GM18909 (cell line): Measurements from ENCODE around the gene GNA15.
"Not testable (repeated sequence)": the region's sequence is repeated elsewhere in the genome, so short reads cannot be mapped to it uniquely, and the experiment has no call there.

Experiments used
- ATAC-seq: cut with Tn5 transposase; IDR thresholded peaks from one replicate; pipeline ENCODE4 v1.9.1; 2021; ENCODE audit warnings: mild to moderate bottlenecking; ENCODE audit not compliant: unreplicated experiment, poor library complexity

Gene GNA15

DNA sequence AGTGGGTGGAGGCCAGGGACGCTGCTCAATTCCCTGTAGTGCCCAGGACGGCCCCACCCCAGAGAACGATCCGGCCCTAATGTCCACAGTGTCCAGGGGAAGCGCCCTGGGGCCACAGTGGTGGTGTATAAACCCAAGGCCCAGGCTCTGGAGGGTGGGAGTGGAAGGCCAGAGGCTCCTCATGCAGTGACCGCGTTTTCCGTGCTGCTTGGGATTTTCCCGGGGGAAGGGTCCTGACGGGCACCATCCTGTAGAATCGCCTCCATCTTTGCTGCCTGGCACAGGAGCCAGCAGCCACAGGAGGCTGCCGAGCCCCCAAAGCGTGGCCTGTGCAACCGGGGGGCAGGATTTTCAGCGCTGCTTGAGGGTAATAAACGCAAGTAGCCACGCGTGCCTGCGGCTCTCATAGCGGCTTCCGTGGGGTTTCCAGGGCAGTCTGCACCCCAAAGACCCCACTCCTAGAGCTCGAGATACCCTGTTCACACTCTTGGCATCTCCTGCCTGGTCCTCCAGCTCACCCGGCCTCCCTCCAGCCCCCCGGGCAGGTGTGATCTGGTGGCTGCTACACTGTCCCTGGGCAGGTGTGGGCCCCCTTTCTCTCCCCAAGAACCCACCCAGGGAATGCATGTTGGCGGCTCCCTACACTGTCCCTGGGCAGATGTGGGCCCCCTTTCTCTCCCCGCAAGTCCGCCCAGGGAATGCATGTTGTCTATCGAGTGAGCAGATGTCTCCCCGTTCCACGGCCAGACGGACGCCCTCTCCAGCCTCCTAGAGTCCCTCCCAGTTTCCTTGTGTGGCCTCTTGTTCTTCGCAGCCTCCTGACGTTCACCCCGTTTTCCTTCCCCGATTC is 52.1 kb downstream of the GNA15 start:
- ATAC-seq, result no peak

GRCh38 chr19:3188627-3189596 is 53.1 kb downstream of the GNA15 start:
- ATAC-seq, result no peak

DNA sequence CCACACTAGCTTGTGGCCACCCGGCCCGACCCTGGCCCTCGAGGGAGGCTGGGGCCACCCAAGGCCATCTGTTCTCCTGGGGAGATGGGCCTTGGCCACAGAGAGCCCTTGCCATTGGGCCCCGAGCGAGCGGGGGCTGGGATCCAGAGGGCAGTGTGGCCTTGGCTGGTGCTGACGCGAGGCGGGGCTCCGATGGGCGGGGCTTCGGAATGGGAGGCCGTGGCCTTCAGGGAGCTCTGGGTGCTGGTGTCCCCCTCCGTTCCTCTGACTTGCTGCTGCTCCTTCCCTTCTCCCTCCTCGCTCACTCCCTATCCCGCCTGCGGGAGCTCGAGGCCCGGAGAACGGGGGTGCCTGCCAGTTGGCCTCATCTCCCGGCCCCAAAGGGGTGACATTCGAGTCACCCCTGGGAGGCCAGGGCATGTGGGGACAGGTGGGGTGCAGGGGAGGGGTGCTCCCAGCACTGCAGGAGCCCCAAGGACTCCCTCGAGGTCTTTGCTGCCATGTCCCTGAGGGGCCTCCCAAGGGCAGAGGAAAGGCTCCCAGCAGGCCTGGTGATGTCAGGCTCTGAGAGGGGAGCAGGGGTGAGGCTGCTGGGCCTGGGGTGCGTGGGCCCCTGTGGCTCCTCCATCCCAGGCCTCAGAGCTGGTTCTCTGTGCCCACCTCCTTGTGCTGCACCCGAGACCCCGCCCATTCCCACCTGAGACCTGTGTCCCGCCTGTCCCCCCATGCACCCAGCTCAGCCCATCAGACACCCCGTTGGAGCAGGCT is 54.1 kb downstream of the GNA15 start:
- ATAC-seq, result no peak

GRCh38 chr19:3190470-3190770 is 54.6 kb downstream of the GNA15 start:
- no peak for ATAC-seq

- ATAC-seq, result no peak
These were observed 55.3 kb downstream of the GNA15 start for GRCh38 chr19:3190921-3191805.

- ATAC-seq, result not testable (repeated sequence)
These were observed 55.9 kb downstream of the GNA15 start for GRCh38 chr19:3191806-3192104.

GRCh38 chr19:3192228-3192635 is 56.4 kb downstream of the GNA15 start:
- ATAC-seq, result no peak

DNA sequence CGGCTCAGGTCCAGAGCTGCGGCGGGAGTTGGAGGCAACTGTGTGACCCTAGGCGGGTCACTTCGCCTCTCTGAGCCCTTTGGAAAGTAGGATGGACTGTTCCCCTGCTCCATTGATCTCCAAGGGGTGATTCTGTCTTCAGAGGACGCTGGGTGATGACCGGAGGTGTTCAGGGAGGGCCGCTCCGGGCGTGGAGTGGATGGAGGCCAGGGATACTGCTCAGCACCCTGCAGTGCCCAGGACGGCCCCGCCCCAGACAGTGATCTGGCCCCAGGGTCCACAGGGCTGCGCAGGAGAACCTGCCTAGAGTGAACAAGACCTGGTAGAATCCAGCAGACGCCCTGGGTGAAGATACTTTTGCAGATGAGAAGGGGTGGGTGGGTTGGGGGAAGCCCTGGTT is 56.9 kb downstream of the GNA15 start:
- ATAC-seq, result no peak

- no peak for ATAC-seq
These were observed 57.6 kb downstream of the GNA15 start for GRCh38 chr19:3193256-3194105.

DNA sequence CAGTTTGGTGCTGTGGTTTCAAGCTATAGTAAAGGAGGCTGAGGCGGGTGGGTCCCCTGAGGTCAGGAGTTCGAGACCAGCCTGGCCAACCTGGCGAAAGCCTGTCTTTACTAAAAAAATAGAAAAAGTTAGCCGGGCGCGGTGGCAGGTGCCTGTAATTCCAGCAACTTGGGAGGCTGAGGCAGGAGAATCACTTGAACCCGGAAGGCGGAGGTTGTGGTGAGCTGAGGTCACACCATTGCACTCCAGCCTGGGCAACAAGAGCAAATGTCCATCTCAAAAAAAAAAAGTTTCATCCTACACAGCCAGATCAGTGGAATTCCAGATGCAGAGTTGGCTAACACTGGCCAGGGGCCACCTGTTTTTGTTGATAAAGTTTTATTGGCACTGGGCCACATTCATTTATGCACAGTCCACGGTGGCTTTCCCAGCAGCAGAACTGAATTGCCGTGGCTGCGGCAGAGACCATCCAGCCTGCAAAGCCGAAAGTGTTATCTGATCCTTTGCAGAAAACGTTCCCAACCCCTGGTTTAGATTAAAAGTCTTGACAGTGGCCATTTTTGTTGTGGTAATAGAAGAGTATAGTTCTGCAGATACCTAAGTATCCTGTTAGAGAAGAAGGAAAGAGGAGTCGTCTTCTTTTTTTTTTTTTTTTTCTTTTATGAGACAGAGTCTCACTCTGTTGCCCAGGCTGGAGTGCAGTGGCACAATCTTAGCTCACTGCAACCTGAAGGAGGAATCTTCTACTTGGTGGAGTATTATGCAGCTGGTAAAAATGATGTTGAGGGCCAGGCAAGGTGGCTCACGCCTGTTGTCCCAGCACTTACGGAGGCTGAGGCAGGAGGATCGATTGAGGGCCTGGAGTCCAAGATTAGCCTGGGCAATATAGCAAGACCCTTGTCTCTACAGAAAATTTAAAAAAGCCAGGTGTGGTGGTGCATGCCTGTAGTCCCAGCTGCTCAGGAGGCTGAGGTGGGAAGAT is 58.6 kb downstream of the GNA15 start:
- no peak for ATAC-seq

DNA sequence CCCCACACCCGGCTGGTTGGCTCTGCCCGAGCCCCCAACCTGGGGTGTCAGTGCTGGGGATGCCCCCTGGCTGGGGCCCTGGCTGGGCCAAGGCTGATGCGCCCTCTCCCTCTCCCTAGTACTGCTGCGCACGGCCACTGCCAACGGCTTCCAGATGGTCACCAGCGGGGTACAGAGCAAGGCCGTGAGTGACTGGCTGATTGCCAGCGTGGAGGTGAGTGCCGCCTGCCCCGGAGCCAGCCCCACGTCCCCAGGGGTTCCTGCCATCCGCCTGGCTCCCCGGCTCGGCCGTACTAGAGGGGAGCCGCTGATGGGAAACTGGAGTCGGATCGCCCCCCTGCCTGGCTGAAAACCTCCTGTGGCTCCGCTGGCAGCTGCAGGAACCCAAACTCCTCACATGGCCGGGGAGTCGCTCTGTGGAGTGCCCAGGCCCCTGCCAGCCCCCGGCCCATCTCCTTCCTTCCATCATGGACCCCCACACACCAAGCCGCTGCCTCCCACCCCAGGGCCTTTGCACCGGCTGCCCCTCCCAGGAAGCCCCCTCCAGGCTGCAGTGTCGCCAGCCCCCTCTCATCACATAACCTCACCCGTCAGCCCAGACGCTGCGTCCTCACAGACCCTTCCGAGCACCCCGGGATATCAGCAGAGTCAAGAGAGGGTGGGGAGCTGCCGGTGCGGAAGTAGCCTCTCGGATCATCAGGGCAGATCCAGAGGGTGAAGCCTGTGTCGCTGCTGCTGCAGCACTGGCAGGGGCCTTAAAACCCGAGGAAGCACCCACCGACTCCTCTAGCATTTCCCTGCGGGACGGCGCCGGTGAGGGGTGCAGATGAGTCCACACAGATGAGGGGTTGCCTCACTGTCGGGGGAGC is 60.5 kb downstream of the GNA15 start:
- ATAC-seq, result no peak

GRCh38 chr19:3196933-3197205 is 61.0 kb downstream of the GNA15 start:
- ATAC-seq, result no peak

DNA sequence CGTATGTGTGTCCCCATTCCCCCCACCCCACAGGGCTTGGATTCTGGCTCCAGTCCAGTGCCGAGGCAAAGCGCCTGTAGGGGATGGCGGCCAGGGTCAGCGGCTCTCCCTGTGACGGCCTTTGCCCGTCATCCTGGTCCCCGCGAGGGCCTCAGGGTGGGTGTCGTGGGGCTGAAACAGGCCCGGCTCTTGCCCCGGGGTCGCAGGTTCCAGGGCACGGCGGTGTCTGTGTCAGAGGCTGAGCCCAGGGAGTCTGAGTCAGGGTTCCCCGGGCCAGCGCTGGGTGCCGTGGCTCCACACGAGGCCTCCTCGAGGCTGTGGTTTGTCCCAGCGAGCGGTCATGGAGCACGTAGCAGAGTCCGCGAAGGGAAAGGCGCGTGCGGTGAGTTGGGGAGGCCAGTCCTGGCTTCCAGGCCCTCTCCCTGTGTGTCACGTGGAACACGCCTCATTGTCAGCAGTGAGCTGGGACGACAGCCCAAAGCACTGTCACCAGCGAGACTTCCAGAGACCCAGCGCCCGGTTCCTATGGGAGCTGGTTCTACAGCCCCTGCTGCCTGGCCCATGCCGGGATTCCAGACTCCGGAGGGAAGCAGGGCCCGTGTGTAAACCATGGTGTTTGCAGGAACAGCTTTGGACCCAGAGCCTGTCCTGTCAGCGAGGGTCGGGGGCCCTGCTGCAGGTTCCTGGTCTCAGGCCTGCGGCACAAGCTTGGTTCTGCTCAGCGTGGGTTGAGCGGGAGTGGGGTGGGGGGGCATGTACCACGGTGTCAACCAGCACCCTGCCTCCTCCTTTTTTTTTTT is 63.3 kb downstream of the GNA15 start:
- ATAC-seq, result no peak

DNA sequence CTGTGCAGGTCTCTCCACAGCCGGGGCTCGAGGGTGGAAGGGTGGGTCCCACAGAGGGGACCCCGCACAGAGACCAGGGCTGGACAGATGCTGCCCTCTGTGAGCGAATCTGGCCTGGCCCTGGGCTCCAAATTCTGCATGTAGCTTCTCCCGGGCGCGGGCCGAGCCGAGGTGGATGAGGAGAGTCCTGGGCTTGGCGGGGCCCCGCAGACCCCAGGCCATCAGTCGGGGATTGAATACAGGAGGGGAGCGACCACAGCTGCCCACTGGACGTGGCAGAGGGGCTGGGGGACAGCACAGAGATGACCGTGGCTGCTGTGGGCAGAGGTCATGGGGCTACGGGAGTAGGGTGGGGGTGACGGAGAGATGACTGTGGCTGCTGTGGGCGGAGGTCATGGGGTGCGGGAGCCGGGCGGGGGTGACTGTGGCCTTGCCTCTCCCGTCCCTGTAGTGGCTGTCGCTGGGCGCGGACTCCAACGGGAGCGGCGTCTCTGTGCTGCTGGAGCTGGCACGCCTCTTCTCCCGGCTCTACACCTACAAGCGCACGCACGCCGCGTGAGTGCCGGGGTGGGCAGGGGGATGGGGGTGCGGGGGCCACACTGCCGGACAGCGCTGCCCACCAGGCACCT is 65.4 kb downstream of the GNA15 start:
- ATAC-seq, result no peak

- ATAC-seq, result no peak
These were observed 66.1 kb downstream of the GNA15 start for GRCh38 chr19:3201911-3202310.

DNA sequence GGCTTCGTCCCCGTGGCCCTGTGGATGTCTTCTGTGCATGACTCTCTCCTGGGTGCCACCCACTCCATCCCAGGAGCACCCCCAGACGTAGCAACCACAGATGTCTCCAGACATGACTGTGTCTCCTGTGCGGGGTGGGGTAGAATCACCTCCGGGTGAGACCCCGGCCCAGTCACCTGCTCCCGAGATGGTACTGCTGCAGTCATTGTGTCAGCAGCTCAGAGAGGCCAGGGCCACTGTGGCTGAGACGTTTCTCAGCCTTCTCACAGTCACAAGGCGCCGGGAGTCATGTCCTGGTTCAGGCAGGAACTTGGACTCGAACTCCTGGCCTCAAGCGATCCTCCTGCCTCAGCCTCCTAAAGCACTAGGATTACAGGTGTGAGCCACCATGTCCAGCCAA is 66.5 kb downstream of the GNA15 start:
- ATAC-seq, result no peak
